ENCODE measurements around the gene THPO.

DNA sequence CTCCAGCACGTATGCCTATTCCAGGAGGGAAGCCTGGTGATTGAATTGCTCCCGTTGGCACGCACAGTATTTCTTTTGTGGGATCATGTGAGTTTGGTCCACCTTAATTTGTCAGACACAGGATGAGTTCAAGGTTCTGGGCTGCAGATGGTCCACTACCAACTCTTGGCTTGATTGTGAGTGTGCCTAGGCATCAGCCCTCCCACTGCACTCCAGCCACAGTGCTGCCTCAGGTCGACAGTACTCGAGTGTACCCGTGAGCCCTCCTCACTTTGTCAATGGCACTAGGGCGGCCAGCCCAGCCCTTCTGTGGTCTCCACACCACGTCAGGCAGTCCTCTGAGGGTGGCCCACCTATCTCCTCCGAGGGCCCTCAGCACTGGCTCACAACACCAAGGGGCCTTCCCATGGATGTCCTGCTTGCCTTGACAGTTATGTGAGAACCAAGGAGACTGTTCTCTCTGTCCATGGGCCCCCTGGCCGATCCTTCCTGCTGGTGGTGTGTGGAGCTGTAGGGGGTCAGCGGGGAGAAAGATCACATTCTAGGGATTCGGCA is 32.0 kb upstream of the THPO start:
- no peak for TF ChIP-seq CTCF (IDR thresholded peaks at IDR 0.05)
- TF ChIP-seq EP300 (IDR thresholded peaks at IDR 0.05) = no peak

Data from stomach (tissue), 4 donors.